SK-N-SH treated with all-trans-retinoic acid at 6 μM for 48 hours (cell line): ENCODE results near the gene DRD2.

Source experiments
- ARNTL ChIP-seq: fragments of 450-650 bp; formaldehyde crosslinking; IDR thresholded peaks from 2 replicates; pipeline ENCODE4 v1.5.0; 2020; ENCODE audit warnings: low read depth, mild to moderate bottlenecking, moderate library complexity, borderline replicate concordance
- ESRRG ChIP-seq: fragments of 250-450 bp; sonication (Bioruptor Pico); IDR thresholded peaks from 2 replicates; pipeline ENCODE4 v1.6.1; 2021; ENCODE audit warnings: mild to moderate bottlenecking
- ISL1 ChIP-seq: fragments of 250-450 bp; sonication (Bioruptor Pico); IDR thresholded peaks from 2 replicates; pipeline ENCODE4 v2.1.2; 2022; ENCODE audit warnings: mild to moderate bottlenecking, moderate library complexity
- RARB ChIP-seq: fragments of 250-450 bp; sonication (Bioruptor Pico); IDR thresholded peaks from 2 replicates; pipeline ENCODE4 v1.8.0; 2021; ENCODE audit warnings: mild to moderate bottlenecking, moderate library complexity
- ZC3H10 ChIP-seq: fragments of 250-450 bp; sonication (Bioruptor Pico); IDR thresholded peaks from 2 replicates; pipeline ENCODE4 v1.5.1; 2021; ENCODE audit warnings: mild to moderate bottlenecking, moderate library complexity
- ZNF565 ChIP-seq: fragments of 450-650 bp; formaldehyde crosslinking; conservative IDR thresholded peaks from 2 replicates; pipeline ENCODE4 v1.5.0; 2020; ENCODE audit warnings: low read depth, mild to moderate bottlenecking, moderate library complexity
- ZNF70 ChIP-seq: fragments of 450-650 bp; formaldehyde crosslinking; IDR thresholded peaks from 2 replicates; pipeline ENCODE4 v1.5.0; 2020; ENCODE audit warnings: mild to moderate bottlenecking, moderate library complexity
- TF ChIP-seq, protein P1 (sequence below): fragments of 250-450 bp; sonication (Bioruptor Pico); IDR thresholded peaks from 2 replicates; pipeline ENCODE4 v1.8.0; 2020; ENCODE audit warnings: mild to moderate bottlenecking, moderate library complexity, borderline replicate concordance
- TF ChIP-seq, protein P2 (sequence below): fragments of 250-450 bp; sonication (Bioruptor Pico); IDR thresholded peaks from 2 replicates; pipeline ENCODE4 v1.8.0; 2021; ENCODE audit warnings: low read depth, mild to moderate bottlenecking, moderate library complexity, borderline replicate concordance
- TF ChIP-seq, protein P3 (sequence below): fragments of 250-450 bp; sonication (Bioruptor Pico); IDR thresholded peaks from 2 replicates; pipeline ENCODE4 v1.5.0; 2020; ENCODE audit warnings: mild to moderate bottlenecking, moderate library complexity

GRCh38 chr11:113475160-113475761, at the start of gene DRD2:
- TF ChIP-seq ISL1 (no peak), ZC3H10 (no peak), ZNF565 (CRISPR knock-in tag) (no peak), ARNTL (CRISPR knock-in tag) (no peak), RARB (CRISPR knock-in tag) (no peak), ZNF70 (CRISPR knock-in tag) (no peak), ESRRG (CRISPR knock-in tag) (no peak)
- TF ChIP-seq, protein P1, sequence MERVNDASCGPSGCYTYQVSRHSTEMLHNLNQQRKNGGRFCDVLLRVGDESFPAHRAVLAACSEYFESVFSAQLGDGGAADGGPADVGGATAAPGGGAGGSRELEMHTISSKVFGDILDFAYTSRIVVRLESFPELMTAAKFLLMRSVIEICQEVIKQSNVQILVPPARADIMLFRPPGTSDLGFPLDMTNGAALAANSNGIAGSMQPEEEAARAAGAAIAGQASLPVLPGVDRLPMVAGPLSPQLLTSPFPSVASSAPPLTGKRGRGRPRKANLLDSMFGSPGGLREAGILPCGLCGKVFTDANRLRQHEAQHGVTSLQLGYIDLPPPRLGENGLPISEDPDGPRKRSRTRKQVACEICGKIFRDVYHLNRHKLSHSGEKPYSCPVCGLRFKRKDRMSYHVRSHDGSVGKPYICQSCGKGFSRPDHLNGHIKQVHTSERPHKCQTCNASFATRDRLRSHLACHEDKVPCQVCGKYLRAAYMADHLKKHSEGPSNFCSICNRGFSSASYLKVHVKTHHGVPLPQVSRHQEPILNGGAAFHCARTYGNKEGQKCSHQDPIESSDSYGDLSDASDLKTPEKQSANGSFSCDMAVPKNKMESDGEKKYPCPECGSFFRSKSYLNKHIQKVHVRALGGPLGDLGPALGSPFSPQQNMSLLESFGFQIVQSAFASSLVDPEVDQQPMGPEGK (CRISPR knock-in tag) = no peak
- TF ChIP-seq, protein P2, sequence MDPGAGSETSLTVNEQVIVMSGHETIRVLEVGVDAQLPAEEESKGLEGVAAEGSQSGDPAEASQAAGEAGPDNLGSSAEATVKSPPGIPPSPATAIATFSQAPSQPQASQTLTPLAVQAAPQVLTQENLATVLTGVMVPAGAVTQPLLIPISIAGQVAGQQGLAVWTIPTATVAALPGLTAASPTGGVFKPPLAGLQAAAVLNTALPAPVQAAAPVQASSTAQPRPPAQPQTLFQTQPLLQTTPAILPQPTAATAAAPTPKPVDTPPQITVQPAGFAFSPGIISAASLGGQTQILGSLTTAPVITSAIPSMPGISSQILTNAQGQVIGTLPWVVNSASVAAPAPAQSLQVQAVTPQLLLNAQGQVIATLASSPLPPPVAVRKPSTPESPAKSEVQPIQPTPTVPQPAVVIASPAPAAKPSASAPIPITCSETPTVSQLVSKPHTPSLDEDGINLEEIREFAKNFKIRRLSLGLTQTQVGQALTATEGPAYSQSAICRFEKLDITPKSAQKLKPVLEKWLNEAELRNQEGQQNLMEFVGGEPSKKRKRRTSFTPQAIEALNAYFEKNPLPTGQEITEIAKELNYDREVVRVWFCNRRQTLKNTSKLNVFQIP (CRISPR knock-in tag) = no peak
- TF ChIP-seq, protein P3, sequence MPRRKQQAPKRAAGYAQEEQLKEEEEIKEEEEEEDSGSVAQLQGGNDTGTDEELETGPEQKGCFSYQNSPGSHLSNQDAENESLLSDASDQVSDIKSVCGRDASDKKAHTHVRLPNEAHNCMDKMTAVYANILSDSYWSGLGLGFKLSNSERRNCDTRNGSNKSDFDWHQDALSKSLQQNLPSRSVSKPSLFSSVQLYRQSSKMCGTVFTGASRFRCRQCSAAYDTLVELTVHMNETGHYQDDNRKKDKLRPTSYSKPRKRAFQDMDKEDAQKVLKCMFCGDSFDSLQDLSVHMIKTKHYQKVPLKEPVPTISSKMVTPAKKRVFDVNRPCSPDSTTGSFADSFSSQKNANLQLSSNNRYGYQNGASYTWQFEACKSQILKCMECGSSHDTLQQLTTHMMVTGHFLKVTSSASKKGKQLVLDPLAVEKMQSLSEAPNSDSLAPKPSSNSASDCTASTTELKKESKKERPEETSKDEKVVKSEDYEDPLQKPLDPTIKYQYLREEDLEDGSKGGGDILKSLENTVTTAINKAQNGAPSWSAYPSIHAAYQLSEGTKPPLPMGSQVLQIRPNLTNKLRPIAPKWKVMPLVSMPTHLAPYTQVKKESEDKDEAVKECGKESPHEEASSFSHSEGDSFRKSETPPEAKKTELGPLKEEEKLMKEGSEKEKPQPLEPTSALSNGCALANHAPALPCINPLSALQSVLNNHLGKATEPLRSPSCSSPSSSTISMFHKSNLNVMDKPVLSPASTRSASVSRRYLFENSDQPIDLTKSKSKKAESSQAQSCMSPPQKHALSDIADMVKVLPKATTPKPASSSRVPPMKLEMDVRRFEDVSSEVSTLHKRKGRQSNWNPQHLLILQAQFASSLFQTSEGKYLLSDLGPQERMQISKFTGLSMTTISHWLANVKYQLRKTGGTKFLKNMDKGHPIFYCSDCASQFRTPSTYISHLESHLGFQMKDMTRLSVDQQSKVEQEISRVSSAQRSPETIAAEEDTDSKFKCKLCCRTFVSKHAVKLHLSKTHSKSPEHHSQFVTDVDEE (CRISPR knock-in tag) = no peak
